ENCODE results near the gene TBC1D10A.
"Not testable (repeated sequence)": the region's sequence is repeated elsewhere in the genome, so short reads cannot be mapped to it uniquely, and the experiment has no call there.

Gene TBC1D10A

GRCh38 chr22:30347255-30347892 is 20.6 kb upstream of the TBC1D10A start:
- DNase-seq: no peak

GRCh38 chr22:30344447-30345200 is 17.9 kb upstream of the TBC1D10A start:
- DNase-seq: no peak

- no peak for DNase-seq
These were observed 14.4 kb upstream of the TBC1D10A start for GRCh38 chr22:30340911-30341685.

GRCh38 chr22:30338802-30339201 is 12.1 kb upstream of the TBC1D10A start:
- DNase-seq: no peak

- not testable (repeated sequence) for DNase-seq
These were observed 11.6 kb upstream of the TBC1D10A start for GRCh38 chr22:30338341-30338740.

- DNase-seq: no peak
These were observed 10.7 kb upstream of the TBC1D10A start for GRCh38 chr22:30337461-30337778.

- DNase-seq: no peak
These were observed 10.2 kb upstream of the TBC1D10A start for GRCh38 chr22:30336752-30337460.

DNA sequence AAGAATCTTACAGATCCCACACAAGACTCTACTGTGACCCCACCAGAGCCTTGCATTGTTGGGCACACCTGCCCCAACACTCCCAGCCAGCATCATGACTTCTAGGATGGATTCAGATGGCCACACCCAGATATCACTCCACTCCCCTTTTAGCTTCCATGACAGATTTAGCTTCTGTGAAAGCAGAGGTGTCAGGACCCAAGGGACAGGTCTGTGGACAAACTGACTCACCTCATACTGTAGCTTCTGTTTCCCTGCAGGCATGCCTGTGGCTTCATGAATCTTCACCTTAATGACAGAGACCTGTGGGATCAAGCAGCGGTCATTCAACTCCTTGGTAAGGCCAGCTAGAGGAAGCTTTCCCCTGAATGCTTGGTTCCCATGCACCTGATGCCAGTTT is 8.5 kb upstream of the TBC1D10A start:
- DNase-seq: no peak

GRCh38 chr22:30334646-30335045 is 7.9 kb upstream of the TBC1D10A start:
- no peak for DNase-seq

GRCh38 chr22:30333707-30334087 is 7.0 kb upstream of the TBC1D10A start:
- DNase-seq: no peak

GRCh38 chr22:30332994-30333706 is 6.4 kb upstream of the TBC1D10A start:
- DNase-seq: no peak

GRCh38 chr22:30332551-30332950 is 5.8 kb upstream of the TBC1D10A start:
- no peak for DNase-seq

GRCh38 chr22:30328466-30329049 is 1.8 kb upstream of the TBC1D10A start:
- DNase-seq: no peak

- DNase-seq: no peak
These were observed 1.2 kb upstream of the TBC1D10A start for GRCh38 chr22:30327864-30328345.

- peak; percentile 6 for DNase-seq
These were observed 461 bp downstream of the TBC1D10A start for GRCh38 chr22:30326255-30326705.

GRCh38 chr22:30325724-30326254 is 952 bp downstream of the TBC1D10A start:
- DNase-seq: no peak

DNA sequence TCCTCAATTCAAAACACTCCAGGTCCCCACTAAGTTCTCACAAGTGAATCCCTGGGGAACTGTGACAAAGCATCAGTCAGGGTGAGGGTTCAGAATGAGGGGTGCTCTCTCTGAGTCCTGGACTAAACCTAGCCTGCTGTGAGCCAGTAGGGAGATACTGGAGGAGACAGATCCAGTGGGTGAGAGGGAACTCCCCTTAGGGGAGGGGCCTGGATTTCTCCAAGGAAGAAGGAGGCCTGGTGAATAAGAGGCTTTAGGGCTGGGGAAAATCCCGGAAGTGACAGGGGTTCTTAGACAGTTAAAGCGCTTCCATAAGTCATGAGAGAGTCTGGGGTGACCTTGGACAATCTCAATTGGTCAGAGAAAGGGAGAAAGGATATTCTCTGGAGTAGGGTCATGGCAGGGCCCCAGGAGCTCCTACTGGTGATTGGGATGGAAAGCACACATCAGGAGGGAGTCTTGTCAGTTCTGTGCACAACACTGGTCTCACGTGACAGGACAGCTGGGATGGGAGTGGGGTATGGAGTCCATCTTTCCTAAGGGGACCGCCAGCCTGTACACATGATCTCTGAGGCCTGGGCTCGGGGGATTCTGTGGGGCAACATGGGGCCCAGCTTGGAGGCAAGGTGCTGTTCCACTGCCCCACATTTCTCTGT is 1.5 kb downstream of the TBC1D10A start:
- DNase-seq: no peak

- DNase-seq: peak; percentile 26
These were observed 2.6 kb downstream of the TBC1D10A start for GRCh38 chr22:30324014-30324730.

DNA sequence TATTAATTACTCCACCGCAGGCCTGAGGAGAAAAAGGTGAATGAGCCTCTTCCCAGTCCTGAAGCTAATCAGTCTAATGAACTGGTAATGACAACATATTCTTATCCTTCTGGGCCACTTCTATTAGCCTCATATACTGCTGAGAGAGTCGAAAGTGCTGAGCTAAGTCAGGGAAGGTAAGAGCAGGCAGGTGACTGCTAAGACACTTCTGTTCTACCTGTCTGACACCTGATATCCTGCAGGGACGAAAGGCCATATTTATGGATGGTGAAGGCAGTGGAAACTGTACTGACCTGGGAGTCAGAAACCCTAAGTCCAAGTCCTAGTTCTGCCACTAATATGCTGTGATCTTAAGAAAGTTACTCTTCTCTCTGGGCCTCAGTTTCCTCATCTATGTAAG is 3.5 kb downstream of the TBC1D10A start:
- DNase-seq: no peak

GRCh38 chr22:30321461-30321860 is 5.3 kb downstream of the TBC1D10A start:
- DNase-seq: no peak

All from CD4-positive, alpha-beta T cell treated with Interferon gamma for 1 hour (primary cell).